SK-N-MC (cell line): ENCODE results near the gene LOXL1.

Source experiments
- FOXP2 ChIP-seq: optimal IDR thresholded peaks from 2 replicates; pipeline ENCODE3; 2011; ENCODE audit warnings: mild to moderate bottlenecking, moderate library complexity; ENCODE audit not compliant: insufficient read depth; ENCODE audit errors: extremely low read length, control extremely low read depth
- POLR2AphosphoS5 ChIP-seq: IDR thresholded peaks from 2 replicates; pipeline ENCODE4 v1.6.1; 2012; ENCODE audit warnings: mild to moderate bottlenecking, low read depth, low read length, borderline replicate concordance

- TF ChIP-seq POLR2AphosphoS5 (no peak), FOXP2 (no peak)
Measured at GRCh38 chr15:73906346-73907034, 19.8 kb upstream of the LOXL1 start.
